KOPT-K1 (cell line): ENCODE measurements around the gene IGSF11.
"Not testable (repeated sequence)": the region's sequence is repeated elsewhere in the genome, so short reads cannot be mapped to it uniquely, and the experiment has no call there.

Experiments used
- H3K27ac ChIP-seq: fragments of 200-600 bp; sonication (generic); 2 replicates; pipeline ENCODE4 v1.5.1; 2016; ENCODE audit warnings: antibody characterized with exemption, mild to moderate bottlenecking, low read depth, low read length; ENCODE audit not compliant: poor library complexity, severe bottlenecking
- H3K36me3 ChIP-seq: fragments of 200-600 bp; sonication (generic); 2 replicates; pipeline ENCODE4 v1.5.1; 2017; ENCODE audit warnings: antibody characterized with exemption, mild to moderate bottlenecking, low read length, moderate library complexity; ENCODE audit not compliant: insufficient read depth
- H3K9me3 ChIP-seq: fragments of 200-600 bp; sonication (generic); 2 replicates; pipeline ENCODE4 v1.5.1; 2017; ENCODE audit warnings: antibody characterized with exemption, low read length, mild to moderate bottlenecking; ENCODE audit not compliant: insufficient read depth, poor library complexity, severe bottlenecking

Gene IGSF11

GRCh38 chr3:118977671-118978392 lies 56.8 kb downstream of the IGSF11 start:
- H3K9me3 ChIP-seq, result no peaks in the 10 kb centered on the region
- no peak overlapping the region for H3K27ac ChIP-seq
- H3K36me3 ChIP-seq, result no peaks in the 10 kb centered on the region

GRCh38 chr3:118977118-118977517 lies 57.5 kb downstream of the IGSF11 start:
- Histone ChIP-seq H3K27ac (no peak overlapping the region), H3K36me3 (no peaks in the 10 kb centered on the region), H3K9me3 (no peaks in the 10 kb centered on the region)

- not testable (repeated sequence) for H3K27ac ChIP-seq, H3K9me3 ChIP-seq, H3K36me3 ChIP-seq
These were observed 59.2 kb downstream of the IGSF11 start for GRCh38 chr3:118975476-118975875.

GRCh38 chr3:118974356-118975097 lies 60.1 kb downstream of the IGSF11 start:
- H3K9me3 ChIP-seq, result no peaks in the 10 kb centered on the region
- H3K36me3 ChIP-seq, result no peaks in the 10 kb centered on the region
- no peak overlapping the region for H3K27ac ChIP-seq

- H3K27ac ChIP-seq, result no peak overlapping the region
- H3K36me3 ChIP-seq, result no peaks in the 10 kb centered on the region
- H3K9me3 ChIP-seq, result no peaks in the 10 kb centered on the region
These were observed 61.6 kb downstream of the IGSF11 start for GRCh38 chr3:118973050-118973449.

- H3K36me3 ChIP-seq, result no peaks in the 10 kb centered on the region
- no peaks in the 10 kb centered on the region for H3K9me3 ChIP-seq
- no peak overlapping the region for H3K27ac ChIP-seq
These were observed 63.8 kb downstream of the IGSF11 start for GRCh38 chr3:118970819-118971218.

GRCh38 chr3:118968640-118969039 lies 66.0 kb downstream of the IGSF11 start:
- H3K27ac ChIP-seq, result no peak overlapping the region
- H3K9me3 ChIP-seq, result no peaks in the 10 kb centered on the region
- H3K36me3 ChIP-seq, result no peaks in the 10 kb centered on the region

- Histone ChIP-seq H3K36me3 (no peaks in the 10 kb centered on the region), H3K27ac (no peak overlapping the region), H3K9me3 (no peaks in the 10 kb centered on the region)
These were observed 66.5 kb downstream of the IGSF11 start for GRCh38 chr3:118968111-118968510.

- Histone ChIP-seq H3K36me3 (no peaks in the 10 kb centered on the region), H3K9me3 (no peaks in the 10 kb centered on the region), H3K27ac (no peak overlapping the region)
These were observed 67.9 kb downstream of the IGSF11 start for GRCh38 chr3:118966700-118967099.

- H3K27ac ChIP-seq, result no peak overlapping the region
- no peaks in the 10 kb centered on the region for H3K9me3 ChIP-seq
- no peaks in the 10 kb centered on the region for H3K36me3 ChIP-seq
These were observed 70.9 kb downstream of the IGSF11 start for GRCh38 chr3:118963711-118964110.

GRCh38 chr3:118960876-118961450 lies 73.7 kb downstream of the IGSF11 start:
- Histone ChIP-seq H3K27ac (no peak overlapping the region), H3K36me3 (no peaks in the 10 kb centered on the region)

GRCh38 chr3:118955914-118956556 lies 78.6 kb downstream of the IGSF11 start:
- H3K27ac ChIP-seq, result no peak overlapping the region
- no peaks in the 10 kb centered on the region for H3K9me3 ChIP-seq
- H3K36me3 ChIP-seq, result no peaks in the 10 kb centered on the region

More at GRCh38 chr3:118960876-118961450, 73.7 kb downstream of the IGSF11 start:
- H3K9me3 ChIP-seq, result no peaks in the 10 kb centered on the region

GRCh38 chr3:118951089-118951488 lies 83.6 kb downstream of the IGSF11 start:
- Histone ChIP-seq H3K9me3 (no peaks in the 10 kb centered on the region), H3K36me3 (no peaks in the 10 kb centered on the region), H3K27ac (no peak overlapping the region)

- H3K36me3 ChIP-seq, result no peaks in the 10 kb centered on the region
- H3K27ac ChIP-seq, result no peak overlapping the region
- no peaks in the 10 kb centered on the region for H3K9me3 ChIP-seq
These were observed 85.4 kb downstream of the IGSF11 start for GRCh38 chr3:118949113-118949760.

GRCh38 chr3:118948146-118948545 lies 86.5 kb downstream of the IGSF11 start:
- Histone ChIP-seq H3K27ac (no peak overlapping the region), H3K9me3 (no peaks in the 10 kb centered on the region)

More at GRCh38 chr3:118948146-118948545, 86.5 kb downstream of the IGSF11 start:
- H3K36me3 ChIP-seq, result no peaks in the 10 kb centered on the region
